GM12892 (cell line): ENCODE measurements around the gene TREX2.

ENCODE experiments used
- DNase-seq: peaks from one replicate; pipeline ENCODE4 v3.0.0; 2011; ENCODE audit not compliant: insufficient read length
- FAIRE-seq: peaks from 2 replicates; lab custom pipeline; 2011; peaks lifted over from hg19 to GRCh38; lab: Jason Lieb, UNC
- POLR2A ChIP-seq: IDR thresholded peaks from 2 replicates; pipeline ENCODE4 v1.6.1; 2011; ENCODE audit warnings: low read depth, low read length, control low read depth
- POLR2AphosphoS5 ChIP-seq: IDR thresholded peaks from 2 replicates; pipeline ENCODE4 v1.6.1; 2011; ENCODE audit warnings: low read depth, low read length, control low read depth
- TAF1 ChIP-seq: IDR thresholded peaks from 2 replicates; pipeline ENCODE4 v1.6.1; 2011; ENCODE audit warnings: low read depth, mild to moderate bottlenecking, control low read depth, low read length, borderline replicate concordance

Gene TREX2

DNA sequence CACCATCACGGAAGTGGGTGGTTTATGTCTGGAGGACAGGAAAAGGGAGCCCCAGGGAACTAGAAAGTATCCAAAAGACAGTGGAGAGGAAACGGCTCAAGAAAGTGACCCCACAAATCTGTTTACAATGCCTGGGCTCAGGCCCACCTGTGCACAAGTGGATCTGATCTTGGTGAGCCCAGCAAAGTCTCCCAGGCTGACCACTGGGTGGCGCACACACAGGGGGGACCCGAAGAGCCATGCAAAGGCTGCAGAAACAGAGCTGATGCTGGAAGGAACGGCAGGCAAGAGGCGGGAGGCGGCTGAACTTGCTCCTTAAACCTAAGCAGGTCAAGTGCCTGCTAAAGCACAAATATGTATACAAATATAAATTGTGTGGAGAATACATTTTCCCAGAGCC is 15.0 kb upstream of the TREX2 start:
- TF ChIP-seq POLR2AphosphoS5: no peak
- no peak for TF ChIP-seq TAF1
- no peak for TF ChIP-seq POLR2A
- DNase-seq (no peak), FAIRE-seq (no peak)

DNA sequence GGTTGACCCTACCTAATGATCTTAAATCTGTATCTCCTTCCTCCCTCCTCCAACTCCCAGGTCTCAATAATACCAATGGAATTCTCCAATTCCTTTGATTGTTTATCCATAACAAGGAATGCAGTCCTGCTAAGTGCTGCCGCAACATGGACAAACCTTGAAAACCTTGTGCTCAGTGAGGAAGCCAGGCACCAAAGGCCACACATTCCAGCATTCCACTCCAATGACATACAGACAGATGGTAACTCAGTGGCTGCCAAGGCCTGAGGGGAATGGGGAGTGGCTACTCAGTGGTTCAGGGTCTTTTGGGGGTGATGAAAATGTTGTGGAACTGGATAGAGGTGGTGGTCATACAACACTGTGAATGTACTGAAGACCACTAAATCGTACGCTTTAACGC is 14.1 kb upstream of the TREX2 start:
- TF ChIP-seq POLR2A (no peak), POLR2AphosphoS5 (no peak), TAF1 (no peak)
- FAIRE-seq (no peak), DNase-seq (no peak)

DNA sequence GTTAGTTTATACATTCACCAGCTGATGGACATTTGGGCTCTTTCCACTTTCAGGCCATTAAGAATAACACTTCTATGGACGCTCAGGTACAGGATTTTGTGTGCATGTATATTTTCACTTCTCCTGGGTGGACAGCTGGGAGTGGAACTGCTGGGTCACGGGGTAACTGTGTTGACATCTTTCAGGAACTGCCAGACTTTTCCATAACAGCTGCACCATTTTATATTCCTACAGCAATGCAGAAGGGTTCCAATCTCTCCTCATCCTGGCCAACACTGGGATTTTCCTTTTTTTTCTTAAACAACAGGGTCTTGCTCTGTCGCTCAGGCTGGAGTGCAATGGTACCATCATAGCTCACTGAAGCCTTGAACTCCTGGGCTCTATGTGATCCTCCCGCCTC is 12.6 kb upstream of the TREX2 start:
- no peak for FAIRE-seq
- TF ChIP-seq POLR2A (no peak), POLR2AphosphoS5 (no peak), TAF1 (no peak)
- DNase-seq: no peak

DNA sequence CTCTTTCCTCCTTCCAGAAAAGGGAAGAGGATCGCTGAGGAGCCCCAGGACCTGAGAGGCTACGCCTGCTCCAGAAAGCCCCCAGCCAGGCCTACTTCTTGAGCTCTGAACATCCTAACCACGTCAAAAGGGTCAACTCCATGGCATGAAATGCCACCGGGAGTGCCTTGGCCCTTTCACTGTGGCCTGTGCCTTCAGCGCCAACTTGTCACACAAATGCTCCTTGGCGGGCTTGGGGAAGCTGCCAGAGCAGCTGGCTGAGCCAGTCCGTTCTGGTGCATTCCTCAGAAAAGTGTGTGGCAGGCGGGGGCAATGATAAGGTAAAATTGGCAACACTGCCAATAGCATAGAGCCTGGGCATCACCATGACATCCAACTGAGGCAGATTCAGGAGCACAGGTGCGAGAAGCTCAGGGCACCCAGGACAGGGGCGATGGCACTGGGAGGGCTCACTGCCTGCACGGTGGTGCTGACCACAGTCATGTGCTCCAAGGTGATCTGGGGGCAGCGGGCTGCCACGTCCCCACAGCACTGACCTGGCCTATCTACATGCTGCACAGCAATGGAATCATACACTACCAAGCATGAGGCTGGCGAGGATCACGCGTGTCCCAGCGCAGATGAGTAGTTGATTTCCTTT is 12.1 kb upstream of the TREX2 start:
- no peak for FAIRE-seq
- no peak for DNase-seq
- TF ChIP-seq TAF1 (no peak), POLR2A (no peak), POLR2AphosphoS5 (no peak)

DNA sequence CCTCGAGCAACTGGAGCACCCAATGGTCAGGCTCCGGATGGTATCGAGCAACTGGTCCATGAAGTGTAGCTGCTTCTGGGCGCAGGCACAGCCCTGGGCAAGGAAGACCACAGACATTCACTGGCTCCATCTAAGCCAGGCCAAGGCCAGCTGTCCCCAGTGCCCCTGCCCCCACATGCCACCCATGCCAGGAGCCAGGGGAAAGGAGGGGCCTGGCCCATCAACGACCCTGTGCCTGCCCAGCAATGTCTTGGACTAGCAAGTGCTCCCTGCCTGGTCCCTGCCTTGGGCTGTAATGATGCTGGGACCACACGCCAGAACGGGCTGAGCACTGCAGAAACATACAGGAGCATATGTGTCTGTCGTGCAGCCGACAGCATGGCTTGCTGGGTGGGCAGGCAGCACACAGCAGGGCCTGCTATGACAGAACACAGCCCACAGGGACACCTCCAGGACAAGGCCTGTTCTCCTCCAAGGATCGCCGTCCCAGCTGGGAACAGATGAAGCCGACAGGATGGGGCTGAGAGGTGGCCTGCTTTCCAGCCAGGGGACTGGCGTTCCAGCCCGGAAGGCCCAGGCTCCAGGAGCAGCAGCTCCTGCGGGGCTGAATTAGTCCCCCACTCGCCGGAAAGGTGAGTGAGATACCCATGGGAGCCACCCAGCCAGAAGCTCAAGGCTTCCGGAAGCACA is 11.4 kb upstream of the TREX2 start:
- no peak for FAIRE-seq
- TF ChIP-seq POLR2AphosphoS5: no peak
- TF ChIP-seq POLR2A: no peak
- no peak for DNase-seq

DNA sequence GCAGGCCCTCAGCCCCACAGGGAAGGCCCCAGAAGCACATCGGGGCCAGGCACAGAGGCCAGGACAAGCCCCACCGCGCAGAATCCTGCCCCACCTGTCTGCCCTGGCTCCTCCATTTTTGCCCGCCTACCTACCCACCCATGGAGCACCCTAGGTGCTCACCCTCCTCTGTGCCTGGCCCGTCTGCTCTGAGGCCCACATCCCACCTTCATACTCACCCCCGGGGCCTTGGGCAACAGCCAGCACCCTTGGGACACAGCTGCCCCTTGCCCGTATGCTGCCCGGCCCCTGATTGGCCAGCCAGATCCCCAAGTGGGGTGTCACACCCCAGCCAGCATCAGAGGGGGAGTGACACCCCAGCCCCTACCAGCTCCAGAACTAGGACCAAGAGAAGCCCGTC is 10.8 kb upstream of the TREX2 start:
- DNase-seq (no peak), FAIRE-seq (no peak)
- TF ChIP-seq TAF1: no peak
- TF ChIP-seq POLR2AphosphoS5: no peak
- no peak for TF ChIP-seq POLR2A

DNA sequence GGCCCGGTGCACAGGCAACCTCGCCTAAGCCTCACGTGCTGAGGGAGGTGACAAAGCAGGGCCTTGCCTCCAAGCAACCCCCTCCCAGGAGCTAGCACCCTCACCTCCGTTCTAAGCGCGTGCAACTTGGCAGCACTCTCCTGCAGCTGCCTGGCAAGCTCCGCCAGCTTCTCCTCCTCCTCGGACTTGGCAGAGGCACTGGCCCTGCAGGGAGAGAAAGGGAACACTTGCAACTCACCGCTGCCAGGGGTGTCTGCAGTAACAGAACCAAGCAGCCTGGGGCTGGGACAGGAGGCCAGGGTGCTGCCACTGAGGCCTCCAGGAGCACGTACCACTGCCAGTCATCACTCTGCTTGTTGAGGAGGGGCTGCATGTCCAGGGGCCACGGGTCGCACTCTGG is 10.3 kb upstream of the TREX2 start:
- no peak for TF ChIP-seq POLR2A
- no peak for DNase-seq
- no peak for FAIRE-seq

DNA sequence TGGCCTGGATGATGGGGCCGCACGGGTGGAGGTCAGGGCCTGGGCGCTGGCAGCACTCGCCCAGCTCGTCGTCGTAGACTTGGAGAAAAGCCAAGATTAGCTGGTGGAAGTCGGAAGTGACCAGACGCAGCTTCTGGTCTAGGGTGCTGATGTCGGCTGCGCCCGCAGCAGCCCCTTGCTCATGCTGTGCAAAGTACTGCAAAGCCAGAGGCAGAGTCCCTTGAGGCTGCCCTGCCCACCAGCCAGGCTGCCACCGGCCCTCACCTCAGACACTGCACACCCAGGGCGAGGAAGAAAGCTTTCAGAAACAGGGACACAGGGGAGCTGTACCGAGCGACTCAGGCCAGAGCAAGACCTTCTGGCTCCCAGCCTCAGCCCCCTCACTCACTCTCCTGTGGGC is 9.7 kb upstream of the TREX2 start:
- FAIRE-seq (no peak), DNase-seq (no peak)
- TF ChIP-seq TAF1 (no peak), POLR2AphosphoS5 (no peak), POLR2A (no peak)

DNA sequence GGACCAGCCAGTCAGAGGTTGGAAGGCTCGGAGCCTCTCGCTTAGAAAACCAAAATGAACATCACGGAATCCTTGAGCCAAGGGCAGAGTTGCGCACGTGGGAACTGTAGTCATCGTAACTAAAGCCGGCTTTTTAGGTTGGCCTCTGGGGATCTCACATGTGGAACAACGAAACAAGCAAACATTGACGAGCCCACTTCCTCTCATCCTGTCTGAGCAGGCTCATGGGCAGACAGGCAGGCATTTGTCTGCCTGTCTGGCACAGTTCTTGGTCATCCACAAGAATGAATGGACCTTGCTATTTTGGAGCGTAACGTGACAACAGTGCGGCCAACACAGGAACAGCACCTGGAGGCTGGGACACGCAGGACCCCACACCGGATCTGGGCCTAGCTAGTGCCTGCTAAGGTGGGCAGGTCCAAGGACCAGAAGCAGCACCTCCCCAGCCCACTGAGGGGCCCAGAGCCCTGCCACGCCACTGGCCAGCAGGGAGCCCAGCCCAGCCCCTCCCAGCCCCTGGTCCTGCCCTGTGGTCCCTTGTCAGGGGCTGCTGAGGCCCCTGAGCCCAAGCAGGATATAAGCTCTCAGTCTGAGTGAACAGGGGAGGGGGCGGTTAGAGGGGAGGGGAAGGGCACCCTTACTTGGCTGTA is 9.2 kb upstream of the TREX2 start:
- DNase-seq (no peak), FAIRE-seq (no peak)
- no peak for TF ChIP-seq TAF1
- no peak for TF ChIP-seq POLR2AphosphoS5
- no peak for TF ChIP-seq POLR2A

DNA sequence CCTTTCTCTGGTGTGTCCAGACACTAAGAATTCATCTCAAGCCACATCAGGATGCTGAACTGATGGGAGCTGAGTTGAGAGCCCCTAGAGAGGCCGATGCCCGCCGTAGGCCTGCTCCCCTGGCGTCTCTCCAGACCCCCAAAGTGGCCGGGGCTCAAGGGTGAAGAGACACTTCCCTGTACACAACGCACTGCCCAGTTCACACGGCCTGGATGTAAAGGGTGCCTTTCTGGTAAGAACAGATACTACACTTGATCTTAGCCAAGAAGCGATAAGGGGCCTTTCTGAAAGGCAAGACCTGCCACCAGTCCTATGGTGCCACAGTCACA is 5.1 kb upstream of the TREX2 start:
- TF ChIP-seq POLR2AphosphoS5: no peak
- no peak for DNase-seq
- no peak for FAIRE-seq

DNA sequence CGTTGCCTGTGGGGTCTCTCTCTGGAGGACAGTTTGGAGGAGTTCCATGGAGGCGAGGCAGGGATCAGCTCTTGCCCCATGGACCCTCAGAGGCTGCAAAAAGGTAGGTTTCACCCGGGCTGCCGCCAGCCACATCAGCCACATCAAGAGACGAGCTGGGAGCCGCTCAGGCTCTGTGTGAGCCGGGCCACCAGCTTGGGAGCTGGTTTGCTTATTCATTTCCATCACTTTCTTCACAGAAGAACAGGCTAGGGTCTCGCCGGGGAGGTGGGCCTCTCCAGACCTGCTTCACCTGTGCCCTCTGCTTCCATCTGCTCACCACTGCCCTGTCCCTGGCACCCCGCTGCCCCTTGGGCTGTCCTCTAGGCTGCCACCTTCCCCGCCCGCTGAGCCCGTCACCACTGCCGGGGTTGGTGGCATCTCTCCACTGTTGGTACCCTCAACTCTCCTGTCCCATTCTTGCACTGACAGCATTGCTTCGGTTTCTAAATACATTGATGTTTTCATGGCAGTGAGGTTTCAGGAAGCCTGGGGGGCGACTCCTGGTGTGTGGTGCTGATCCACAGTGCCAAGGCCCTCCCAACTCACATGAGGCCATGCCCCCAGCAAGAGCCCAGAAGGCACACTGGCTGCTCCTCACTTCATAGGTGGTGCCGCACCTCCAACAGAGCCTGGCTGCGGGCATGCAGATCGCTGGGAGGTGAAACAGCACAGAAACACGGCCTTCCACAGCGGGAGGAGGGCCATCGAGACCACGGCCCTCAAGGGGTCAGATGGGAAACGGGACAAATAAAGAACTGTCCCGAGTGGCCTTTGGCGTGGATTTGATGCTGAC is 4.5 kb upstream of the TREX2 start:
- FAIRE-seq (no peak), DNase-seq (no peak)
- TF ChIP-seq POLR2A: no peak
